ENCODE measurements around the gene GNAI3. TPM values are rescaled to one million over a fixed set of nuclear protein-coding genes. Genes with fewer than 3 reads are reported as not detected.

The GNAI3 gene
- total RNA-seq, 4 donors from 2014 or later, result 5.9 to 7.2 (median 6.6) TPM

DNA sequence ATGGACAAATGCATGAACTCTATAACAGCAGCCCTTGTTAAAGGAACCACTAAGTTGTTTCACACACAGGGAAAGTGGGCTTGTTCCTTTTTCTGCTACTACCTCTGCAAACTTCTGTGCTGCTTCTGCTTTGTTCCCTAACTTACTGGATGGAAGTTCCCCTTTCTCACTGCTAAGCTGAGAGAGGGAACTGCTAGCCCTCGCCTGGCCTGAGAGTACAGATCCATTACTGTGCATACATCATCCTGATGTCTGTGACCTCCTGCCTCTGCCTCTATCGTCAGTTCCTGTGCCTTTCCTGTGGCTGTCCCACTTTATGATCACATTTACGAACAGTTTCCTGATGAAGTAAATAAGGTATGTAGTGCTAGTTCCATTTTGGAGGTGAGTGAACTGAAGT, 67.5 kb downstream of the GNAI3 start:
- Histone ChIP-seq H3K27me3 (no peaks in the 10 kb centered on the region), H3K36me3 (no peaks in the 10 kb centered on the region), H3K27ac (replicated peaks in 1 of 4) (peak overlapping the region in 2 of 4 donors; percentile 38 to 39), H3K4me3 (no peak overlapping the region), H3K4me1 (peaks cover 15 to 20% (median 18%) of the 10 kb centered on the region in 4 donors), H3K9me3 (no peaks in the 10 kb centered on the region)
- peak in 1 of 2 donors; percentile 39 for TF ChIP-seq POLR2AphosphoS5 (IDR thresholded peaks at IDR 0.05)
- no peak for TF ChIP-seq EP300 (IDR thresholded peaks at IDR 0.05)
- no peak for DNase-seq (ENCODE audit: extremely low spot score)
- 41% methylated on average over 2 of the region's 3 CpGs for WGBS
- intact Hi-C loops (cut with DNase I), result no loop called here

GRCh38 chr1:109616391-109616790, 68.0 kb downstream of the GNAI3 start:
- Histone ChIP-seq H3K4me3 (no peak overlapping the region), H3K9me3 (no peaks in the 10 kb centered on the region), H3K27me3 (no peaks in the 10 kb centered on the region), H3K4me1 (peaks cover 20 to 25% (median 23%) of the 10 kb centered on the region in 4 donors), H3K36me3 (no peaks in the 10 kb centered on the region), H3K27ac (replicated peaks in 1 of 4) (peak overlapping the region in 2 of 4 donors; percentile 38 to 39)
- WGBS, result 71% methylated on average over 3 of the region's 3 CpGs
- DNase-seq (ENCODE audit: extremely low spot score), result no peak
- TF ChIP-seq, protein P1, sequence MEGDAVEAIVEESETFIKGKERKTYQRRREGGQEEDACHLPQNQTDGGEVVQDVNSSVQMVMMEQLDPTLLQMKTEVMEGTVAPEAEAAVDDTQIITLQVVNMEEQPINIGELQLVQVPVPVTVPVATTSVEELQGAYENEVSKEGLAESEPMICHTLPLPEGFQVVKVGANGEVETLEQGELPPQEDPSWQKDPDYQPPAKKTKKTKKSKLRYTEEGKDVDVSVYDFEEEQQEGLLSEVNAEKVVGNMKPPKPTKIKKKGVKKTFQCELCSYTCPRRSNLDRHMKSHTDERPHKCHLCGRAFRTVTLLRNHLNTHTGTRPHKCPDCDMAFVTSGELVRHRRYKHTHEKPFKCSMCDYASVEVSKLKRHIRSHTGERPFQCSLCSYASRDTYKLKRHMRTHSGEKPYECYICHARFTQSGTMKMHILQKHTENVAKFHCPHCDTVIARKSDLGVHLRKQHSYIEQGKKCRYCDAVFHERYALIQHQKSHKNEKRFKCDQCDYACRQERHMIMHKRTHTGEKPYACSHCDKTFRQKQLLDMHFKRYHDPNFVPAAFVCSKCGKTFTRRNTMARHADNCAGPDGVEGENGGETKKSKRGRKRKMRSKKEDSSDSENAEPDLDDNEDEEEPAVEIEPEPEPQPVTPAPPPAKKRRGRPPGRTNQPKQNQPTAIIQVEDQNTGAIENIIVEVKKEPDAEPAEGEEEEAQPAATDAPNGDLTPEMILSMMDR (IDR thresholded peaks at IDR 0.05), result no peak
- TF ChIP-seq POLR2AphosphoS5 (IDR thresholded peaks at IDR 0.05) (no peak), POLR2A (IDR thresholded peaks at IDR 0.05; ENCODE audit: low read depth) (no peak), EP300 (IDR thresholded peaks at IDR 0.05) (no peak)
- intact Hi-C loops (cut with DNase I), result no loop called here

DNA sequence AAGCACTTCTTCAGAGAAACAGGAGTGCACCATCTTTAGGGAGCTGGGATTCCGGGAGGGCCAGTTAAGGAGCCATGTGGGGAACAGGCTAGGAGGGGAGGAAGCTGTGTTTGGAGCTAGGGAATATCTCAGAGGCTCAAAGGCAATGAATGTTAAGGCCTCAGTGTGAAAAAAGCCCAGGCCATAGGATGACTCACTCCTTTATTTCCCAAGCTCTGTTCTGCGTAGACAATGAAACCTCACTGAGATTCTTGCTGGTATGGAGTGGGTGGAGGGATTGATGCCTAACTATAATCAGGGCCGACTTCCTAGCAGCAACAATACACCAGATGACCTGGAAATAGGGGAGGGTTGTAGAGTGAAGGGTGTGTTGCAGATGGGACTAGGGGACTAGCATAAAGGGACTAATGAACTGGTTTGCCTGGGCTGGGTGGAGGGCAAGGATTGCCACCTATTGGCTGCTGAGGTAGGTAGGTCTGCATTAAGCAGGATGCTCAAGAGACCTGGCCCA, 68.9 kb downstream of the GNAI3 start:
- Histone ChIP-seq H3K9me3 (no peaks in the 10 kb centered on the region), H3K27ac (replicated peaks in 1 of 4) (peak overlapping the region in 2 of 4 donors; percentile 31 to 39), H3K4me1 (peaks cover 25 to 34% (median 33%) of the 10 kb centered on the region in 4 donors), H3K27me3 (no peaks in the 10 kb centered on the region), H3K4me3 (no peak overlapping the region), H3K36me3 (no peaks in the 10 kb centered on the region)
- intact Hi-C loops (cut with DNase I), result no loop called here
- WGBS, result 28% methylated on average over 3 of the region's 3 CpGs
- TF ChIP-seq POLR2A (IDR thresholded peaks at IDR 0.05; ENCODE audit: low read depth) (no peak), EP300 (IDR thresholded peaks at IDR 0.05) (no peak), POLR2AphosphoS5 (IDR thresholded peaks at IDR 0.05) (no peak)
- TF ChIP-seq, protein P1 (IDR thresholded peaks at IDR 0.05), result no peak
- DNase-seq (ENCODE audit: extremely low spot score), result peak; percentile 88

- no peaks in the 10 kb centered on the region for H3K36me3 ChIP-seq
- intact Hi-C loops (cut with DNase I), result no loop called here
- no peak for DNase-seq (ENCODE audit: extremely low spot score)
- H3K9me3 ChIP-seq, result no peaks in the 10 kb centered on the region
- H3K27ac ChIP-seq (replicated peaks in 1 of 4), result peak overlapping the region in 3 of 4 donors; percentile 75 to 82 (median 77)
- no peaks in the 10 kb centered on the region for H3K27me3 ChIP-seq
- WGBS, result 44% methylated on average over 9 of the region's 9 CpGs
- TF ChIP-seq, protein P1 (IDR thresholded peaks at IDR 0.05), result no peak
- no peak for TF ChIP-seq EP300 (IDR thresholded peaks at IDR 0.05)
- peak overlapping the region; percentile 58 to 72 (median 64) for H3K4me3 ChIP-seq
- H3K4me1 ChIP-seq, result peaks cover 26 to 50% (median 49%) of the 10 kb centered on the region in 4 donors
Measured at GRCh38 chr1:109618661-109619575, 70.5 kb downstream of the GNAI3 start.

All from esophagus muscularis mucosa (tissue), 4 donors.